ENCODE data around the gene ZBTB47. TPM values are rescaled to one million over a fixed set of nuclear protein-coding genes. Genes with fewer than 3 reads are reported as not detected.

ZBTB47 gene
- total RNA-seq, 1 donor from 2014 or later, result 4.4 TPM

- H3K27me3 ChIP-seq, result no peaks in the 10 kb centered on the region
- H4K20me1 ChIP-seq (ENCODE audit: low read depth), result no peaks in the 10 kb centered on the region
- no peaks in the 10 kb centered on the region for H3K36me3 Mint-ChIP-seq
- peaks cover 4% of the 10 kb centered on the region for H3K4me1 Mint-ChIP-seq
- no peak overlapping the region for H3K4me2 ChIP-seq
- no peaks in the 10 kb centered on the region for H3F3A ChIP-seq (ENCODE audit: low read depth)
- no peaks in the 10 kb centered on the region for H3K79me2 ChIP-seq (ENCODE audit: low read depth)
- no peak overlapping the region for H3K4me3 ChIP-seq
- no peaks in the 10 kb centered on the region for H3K9me3 Mint-ChIP-seq
- no peaks in the 10 kb centered on the region for H3K9me3 ChIP-seq (ENCODE audit: low read depth)
- no peak overlapping the region for H3K27ac Mint-ChIP-seq
- no peak for TF ChIP-seq EZH2phosphoT487 (IDR thresholded peaks at IDR 0.05)
- TF ChIP-seq EZH2 (IDR thresholded peaks at IDR 0.05), result no peak
- TF ChIP-seq CTCF (IDR thresholded peaks at IDR 0.05), result no peak
- H3K36me3 ChIP-seq, result no peaks in the 10 kb centered on the region
- peaks cover 5% of the 10 kb centered on the region for H3K27me3 Mint-ChIP-seq (ENCODE audit: insufficient read depth, low read depth)
- H3K4me3 Mint-ChIP-seq, result no peak overlapping the region
- no peak overlapping the region for H3K9ac ChIP-seq
- no peak for DNase-seq (ENCODE audit: low spot score)
- H3K27ac ChIP-seq, result no peak overlapping the region
- H3K4me1 ChIP-seq, result peaks cover 5% of the 10 kb centered on the region
- no peak overlapping the region for H2AFZ ChIP-seq (replicated peaks)
These were observed 40.9 kb downstream of the ZBTB47 start for GRCh38 chr3:42694366-42694765.

GRCh38 chr3:42696356-42697288 lies 43.1 kb downstream of the ZBTB47 start:
- H3K27ac ChIP-seq, result no peak overlapping the region
- H3K4me1 ChIP-seq, result no peaks in the 10 kb centered on the region
- Mint-ChIP-seq H3K27me3 (ENCODE audit: insufficient read depth, low read depth) (peaks cover 5% of the 10 kb centered on the region), H3K9me3 (peaks cover 2% of the 10 kb centered on the region), H3K4me3 (no peak overlapping the region), H3K4me1 (no peaks in the 10 kb centered on the region), H3K27ac (no peak overlapping the region), H3K36me3 (no peaks in the 10 kb centered on the region)
- no peak for DNase-seq (ENCODE audit: low spot score)
- H3F3A ChIP-seq (ENCODE audit: low read depth), result no peaks in the 10 kb centered on the region
- no peaks in the 10 kb centered on the region for H3K9me3 ChIP-seq (ENCODE audit: low read depth)
- no peaks in the 10 kb centered on the region for H3K36me3 ChIP-seq
- no peak overlapping the region for H3K4me2 ChIP-seq
- no peak overlapping the region for H2AFZ ChIP-seq (replicated peaks)
- TF ChIP-seq EZH2 (IDR thresholded peaks at IDR 0.05) (no peak), EZH2phosphoT487 (IDR thresholded peaks at IDR 0.05) (no peak), CTCF (IDR thresholded peaks at IDR 0.05) (no peak)
- no peak overlapping the region for H3K9ac ChIP-seq
- peaks cover 8% of the 10 kb centered on the region for H4K20me1 ChIP-seq (ENCODE audit: low read depth)
- no peak overlapping the region for H3K4me3 ChIP-seq
- H3K79me2 ChIP-seq (ENCODE audit: low read depth), result no peaks in the 10 kb centered on the region
- no peaks in the 10 kb centered on the region for H3K27me3 ChIP-seq

- no peak overlapping the region for H2AFZ ChIP-seq (replicated peaks)
- H3K27me3 ChIP-seq, result no peaks in the 10 kb centered on the region
- no peak for TF ChIP-seq CTCF (IDR thresholded peaks at IDR 0.05)
- TF ChIP-seq EZH2phosphoT487 (IDR thresholded peaks at IDR 0.05), result no peak
- H4K20me1 ChIP-seq (ENCODE audit: low read depth), result peaks cover 14% of the 10 kb centered on the region
- H3K9me3 ChIP-seq (ENCODE audit: low read depth), result no peaks in the 10 kb centered on the region
- no peak overlapping the region for H3K27ac ChIP-seq
- no peaks in the 10 kb centered on the region for H3K4me1 ChIP-seq
- Mint-ChIP-seq H3K4me1 (no peaks in the 10 kb centered on the region), H3K4me3 (no peak overlapping the region), H3K27me3 (ENCODE audit: insufficient read depth, low read depth) (peaks cover 5% of the 10 kb centered on the region), H3K27ac (no peak overlapping the region), H3K9me3 (peaks cover 2% of the 10 kb centered on the region), H3K36me3 (no peaks in the 10 kb centered on the region)
- no peaks in the 10 kb centered on the region for H3F3A ChIP-seq (ENCODE audit: low read depth)
- no peak overlapping the region for H3K4me2 ChIP-seq
- no peaks in the 10 kb centered on the region for H3K36me3 ChIP-seq
- DNase-seq (ENCODE audit: low spot score), result no peak
- no peaks in the 10 kb centered on the region for H3K79me2 ChIP-seq (ENCODE audit: low read depth)
- no peak overlapping the region for H3K9ac ChIP-seq
- no peak overlapping the region for H3K4me3 ChIP-seq
These were observed 44.0 kb downstream of the ZBTB47 start for GRCh38 chr3:42697289-42698051.

Data from neural progenitor cell (in vitro differentiated cells).